GM18526 (cell line): Measurements from ENCODE around the gene TBX15.

ENCODE experiments used
- POLR2A ChIP-seq: IDR thresholded peaks from 3 replicates; pipeline ENCODE4 v1.6.1; 2011; ENCODE audit not compliant: insufficient read length; ENCODE audit errors: extremely low read depth

TBX15 gene

DNA sequence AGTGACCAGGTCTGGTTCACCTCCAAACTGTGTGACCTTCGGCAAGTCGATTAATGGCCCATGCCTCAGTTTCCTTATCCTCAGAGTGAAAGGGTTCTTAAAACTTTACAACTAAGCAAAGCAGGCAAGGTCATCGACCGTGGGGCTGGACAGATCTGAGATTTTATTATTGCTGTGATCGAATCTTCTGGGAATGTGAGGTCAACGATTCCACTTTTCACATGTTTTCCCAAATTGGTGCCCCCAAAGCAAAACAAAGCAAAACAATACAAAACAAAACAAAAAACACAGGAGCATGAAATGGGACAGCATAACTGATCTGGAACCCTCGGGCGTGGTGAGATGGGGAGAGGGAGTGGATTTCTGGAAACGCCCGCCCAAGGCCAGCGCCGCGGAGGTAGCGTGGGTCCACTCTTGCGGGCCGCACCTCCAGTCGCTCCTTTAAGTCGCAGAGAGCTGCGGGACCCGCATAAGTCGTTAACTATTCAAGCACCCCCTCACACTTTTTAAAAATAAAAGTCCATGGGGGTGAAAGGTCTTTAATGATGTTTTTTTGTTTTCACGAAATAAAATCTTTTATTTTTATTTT is 4.2 kb upstream of the TBX15 start:
- no peak for TF ChIP-seq POLR2A

DNA sequence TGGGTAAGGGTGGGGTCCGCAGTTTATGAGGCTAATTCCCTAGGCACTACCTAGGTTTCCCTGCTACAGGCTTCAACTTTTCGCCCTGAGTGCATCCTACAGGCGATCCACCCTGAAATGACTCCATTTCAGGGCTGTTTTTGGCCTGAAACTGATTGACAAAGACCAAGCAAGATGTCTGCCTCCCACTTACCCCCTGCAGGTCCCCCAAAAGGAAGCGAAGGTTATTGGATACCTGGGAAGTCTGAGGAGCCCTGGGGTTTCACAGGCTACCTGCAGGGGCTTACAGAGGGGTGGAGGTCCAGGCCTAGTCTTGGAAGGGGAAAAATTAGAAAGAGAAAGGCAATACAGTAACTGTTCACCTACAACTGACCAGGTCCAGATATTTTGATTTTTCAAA is 3.3 kb upstream of the TBX15 start:
- no peak for TF ChIP-seq POLR2A

DNA sequence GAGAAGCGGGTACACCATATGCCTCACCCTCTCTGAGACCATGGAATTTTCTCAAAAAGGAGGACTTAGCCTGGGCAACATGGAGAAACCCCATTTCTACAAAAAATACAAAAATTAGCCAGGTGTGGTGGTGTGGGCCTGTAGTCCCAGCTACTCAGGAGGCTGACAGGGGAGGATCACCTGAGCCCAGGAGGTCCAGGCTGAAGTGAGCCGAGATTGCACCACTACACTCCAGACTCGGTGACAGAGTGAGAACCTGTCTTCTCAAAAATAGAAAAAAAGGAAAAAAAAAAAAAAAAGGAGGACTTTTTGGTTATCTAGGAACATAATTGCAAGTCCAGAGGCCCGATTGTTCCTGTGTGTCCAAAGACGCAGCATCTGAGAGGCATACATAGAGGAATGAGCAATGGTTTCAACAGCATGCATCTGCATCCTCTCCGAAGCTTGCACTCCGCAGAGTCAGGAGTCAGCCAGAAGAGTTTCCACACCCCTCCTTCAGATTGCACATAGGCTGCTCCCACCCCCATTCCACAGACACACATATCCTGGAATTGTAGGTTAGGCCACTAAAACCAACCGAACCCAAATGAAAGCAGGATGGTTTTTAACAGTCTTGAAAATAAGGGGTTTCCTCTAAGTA is 2.5 kb upstream of the TBX15 start:
- no peak for TF ChIP-seq POLR2A

DNA sequence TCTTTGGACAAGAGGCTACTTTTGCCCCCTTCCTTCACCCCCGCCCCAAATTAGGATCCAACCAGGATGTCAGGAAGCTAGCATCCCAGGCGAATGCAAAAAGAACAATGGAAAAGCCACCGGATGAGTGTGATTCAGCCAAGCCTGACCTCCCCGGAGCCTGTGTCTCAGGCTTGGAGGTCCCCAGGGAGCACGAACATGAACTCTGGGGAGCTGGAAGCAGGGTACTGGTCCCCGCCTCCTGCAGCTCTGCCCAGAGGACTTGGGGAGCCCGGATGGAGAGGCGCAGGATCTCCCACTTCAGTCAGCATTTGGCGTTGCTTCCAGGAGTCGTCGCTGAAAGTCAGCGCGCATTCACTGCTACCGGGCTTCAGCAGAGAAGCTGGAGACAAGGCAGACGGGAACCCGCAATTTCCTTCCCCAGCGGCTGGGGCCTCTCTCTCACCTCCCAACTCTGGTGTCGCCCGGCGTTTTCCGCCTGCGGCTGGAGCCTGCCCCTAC is 1.8 kb upstream of the TBX15 start:
- no peak for TF ChIP-seq POLR2A

- no peak for TF ChIP-seq POLR2A
Measured at GRCh38 chr1:118989006-118989815, 1.1 kb upstream of the TBX15 start.

DNA sequence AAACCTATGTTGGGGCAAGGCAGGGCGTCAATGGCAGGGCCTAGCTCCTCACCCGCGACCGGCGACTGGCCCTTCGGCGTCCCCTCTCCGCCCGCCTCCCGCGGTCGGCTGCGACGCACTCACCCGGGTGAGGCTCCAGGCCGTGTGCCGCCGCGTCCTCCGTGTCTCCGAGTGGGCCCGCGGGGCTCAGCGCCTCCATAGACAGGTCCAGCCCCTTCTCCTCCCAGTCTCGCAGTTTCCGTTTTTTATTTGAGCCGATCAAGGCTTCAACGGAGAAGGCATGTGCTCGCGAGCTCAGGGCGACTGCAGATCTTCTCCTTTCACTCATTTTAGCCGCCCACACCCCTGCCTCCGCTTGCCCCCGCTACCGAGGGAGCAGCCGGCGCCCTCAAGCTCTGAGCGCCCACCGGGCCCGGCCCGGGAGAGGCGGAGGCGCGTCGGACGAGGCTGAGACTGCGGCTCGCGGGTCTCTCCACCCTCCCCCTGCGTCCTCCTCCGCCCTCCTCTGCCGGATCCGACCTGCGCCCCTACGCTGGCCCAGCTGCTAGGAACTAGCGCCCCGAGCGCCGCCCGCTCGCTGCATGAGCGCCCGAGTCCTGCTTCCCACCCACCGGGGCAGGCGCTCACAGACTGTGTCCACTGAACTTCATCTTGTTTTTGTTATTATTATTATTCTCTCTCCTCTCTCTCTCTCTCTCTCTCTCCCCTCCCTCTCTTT is 516 bp downstream of the TBX15 start:
- TF ChIP-seq POLR2A = no peak

GRCh38 chr1:118986555-118987467 is 1.3 kb downstream of the TBX15 start:
- no peak for TF ChIP-seq POLR2A

- TF ChIP-seq POLR2A = no peak
Measured at GRCh38 chr1:118985640-118986554, 2.2 kb downstream of the TBX15 start.

DNA sequence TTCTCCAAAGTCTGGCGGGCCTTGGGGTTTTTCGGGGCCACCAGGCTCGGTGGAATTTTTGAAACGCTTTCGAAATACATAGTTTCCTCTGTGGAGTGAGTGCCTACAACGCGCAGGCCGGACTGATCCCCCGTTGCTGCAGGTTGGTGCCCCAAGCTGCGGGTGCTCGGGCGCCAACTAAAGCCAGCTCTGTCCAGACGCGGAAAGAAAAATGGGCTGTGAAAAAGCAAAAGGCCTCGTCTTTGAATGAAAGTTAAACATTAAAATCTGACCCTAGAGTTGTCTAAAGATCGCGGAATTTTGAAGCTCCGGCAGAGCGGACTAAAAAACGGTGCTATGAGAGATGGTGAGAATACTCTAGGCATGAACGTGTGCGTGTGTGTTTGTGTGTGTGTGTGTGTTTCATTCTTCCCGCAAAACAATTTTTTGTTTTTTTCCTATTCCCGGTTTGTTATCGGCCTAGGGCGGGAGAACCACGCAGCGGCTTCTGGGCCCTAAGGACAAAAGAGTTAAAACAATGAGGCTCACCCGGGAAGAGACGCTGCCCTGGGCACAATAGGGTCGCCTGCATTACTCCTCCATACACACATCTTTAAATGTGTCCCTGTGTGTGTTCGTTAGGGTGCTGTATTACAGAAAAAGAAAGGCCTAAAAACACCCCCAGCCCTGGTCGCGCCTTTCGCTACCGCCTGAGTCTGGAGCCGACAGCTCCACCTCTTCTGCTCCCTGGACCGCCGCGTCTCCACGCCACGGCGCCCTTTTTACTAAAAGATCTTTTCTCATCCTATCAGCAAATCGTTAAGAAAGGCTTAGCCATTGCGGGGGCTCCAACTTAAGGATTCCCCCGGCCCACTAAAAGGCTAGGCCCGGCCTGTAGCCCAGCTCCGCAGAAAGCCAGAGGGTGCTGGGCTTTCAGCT is 3.2 kb downstream of the TBX15 start:
- TF ChIP-seq POLR2A = no peak

DNA sequence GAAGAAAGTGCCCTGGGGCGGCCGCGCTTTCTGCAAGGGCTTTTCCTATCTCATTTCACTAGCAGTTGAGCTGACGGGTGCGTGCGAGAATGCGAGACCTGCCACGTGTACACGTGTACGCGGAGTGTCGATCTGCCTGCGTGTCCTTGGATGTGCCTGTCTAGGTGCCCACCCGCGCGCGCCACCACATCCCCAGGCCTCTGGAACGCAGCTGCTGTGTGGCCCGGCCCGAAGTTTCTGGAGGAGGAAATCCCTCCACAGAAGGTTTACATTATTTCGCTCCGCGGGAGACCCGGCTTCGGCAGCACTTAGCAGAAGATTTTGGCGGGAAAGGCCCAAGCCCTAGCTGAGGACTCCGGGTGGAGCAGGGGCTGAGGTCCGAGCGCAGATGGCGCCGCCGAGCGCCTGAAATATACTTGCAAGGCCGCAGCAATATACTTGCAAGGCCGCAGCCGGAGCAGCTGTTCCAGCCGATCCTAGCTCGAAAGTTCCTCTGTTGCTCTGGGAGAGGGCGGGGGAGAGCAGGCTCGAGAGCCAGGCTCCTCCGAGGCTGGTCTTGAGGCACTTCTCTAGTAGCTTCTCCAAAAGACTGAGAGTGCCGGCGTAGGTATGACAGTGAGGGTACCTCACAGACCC is 3.9 kb downstream of the TBX15 start:
- TF ChIP-seq POLR2A = no peak

GRCh38 chr1:118983558-118984041 is 4.5 kb downstream of the TBX15 start:
- TF ChIP-seq POLR2A = no peak
